Fibroblast of lung (primary cell): ENCODE data around the gene MEIOSIN. TPM values are rescaled to one million over a fixed set of nuclear protein-coding genes. Genes with fewer than 3 reads are reported as not detected.
"Not testable (repeated sequence)": the region's sequence is repeated elsewhere in the genome, so short reads cannot be mapped to it uniquely, and the experiment has no call there.

ENCODE experiments used
- DNase-seq, 2 donors: peaks; one replicate each; pipeline versions ENCODE4 v3.0.0 to v3.0.0-alpha.2; 2010; ENCODE audit warnings: low read depth in 2 of 2
- H2AFZ ChIP-seq: 2 replicates; pipeline ENCODE4 v1.5.1; 2012; ENCODE audit warnings: low read length, control low read depth, inconsistent platforms
- H3K27ac ChIP-seq: 2 replicates; pipeline ENCODE4 v1.5.1; 2011; ENCODE audit warnings: low read length, control low read depth; ENCODE audit not compliant: insufficient read depth
- H3K27me3 ChIP-seq: 2 replicates; pipeline ENCODE4 v1.5.1; 2011; ENCODE audit warnings: mild to moderate bottlenecking, low read length; ENCODE audit not compliant: control insufficient read depth, insufficient read depth
- H3K36me3 ChIP-seq: 2 replicates; pipeline ENCODE4 v1.5.1; 2011; ENCODE audit warnings: low read length; ENCODE audit not compliant: control insufficient read depth, insufficient read depth
- H3K4me1 ChIP-seq: 2 replicates; pipeline ENCODE4 v1.5.1; 2011; ENCODE audit warnings: low read length; ENCODE audit not compliant: control insufficient read depth, insufficient read depth; ENCODE audit errors: extremely low read depth
- H3K4me2 ChIP-seq: 2 replicates; pipeline ENCODE4 v1.5.1; 2011; ENCODE audit warnings: low read length, control low read depth; ENCODE audit not compliant: insufficient read depth; ENCODE audit errors: extremely low read depth
- H3K4me3 ChIP-seq, 4 experiments: fragments of 200-600 bp in 1 of 4; sonication (generic) in 1 of 4; replicated peaks in 1 of 4; 2 replicates each; pipeline ENCODE4 v1.5.1; 2011 to 2016; ENCODE audit warnings: low read length in 4 of 4, low read depth in 3 of 4, mild to moderate bottlenecking in 3 of 4, control low read depth in 2 of 4, inconsistent platforms in 1 of 4, mixed read lengths in 1 of 4; ENCODE audit not compliant: insufficient read depth in 1 of 4; ENCODE audit errors: control extremely low read depth in 1 of 4
- H3K79me2 ChIP-seq: 2 replicates; pipeline ENCODE4 v1.5.1; 2012; ENCODE audit warnings: mild to moderate bottlenecking, low read length, inconsistent platforms; ENCODE audit not compliant: control insufficient read depth, insufficient read depth
- H3K9ac ChIP-seq: 2 replicates; pipeline ENCODE4 v1.5.1; 2011; ENCODE audit warnings: mild to moderate bottlenecking, low read length, control low read depth; ENCODE audit not compliant: insufficient read depth
- H3K9me3 ChIP-seq: 2 replicates; pipeline ENCODE4 v1.5.1; 2012; ENCODE audit warnings: low read depth, low read length; ENCODE audit not compliant: control insufficient read depth, insufficient read depth
- H4K20me1 ChIP-seq: 2 replicates; pipeline ENCODE4 v1.5.1; 2011; ENCODE audit warnings: low read length; ENCODE audit not compliant: control insufficient read depth, insufficient read depth; ENCODE audit errors: extremely low read depth
- CTCF ChIP-seq, 2 donors: IDR thresholded peaks in 1 of 2; conservative IDR thresholded peaks in 1 of 2; 1 replicate in 1 of 2; 2 replicates in 1 of 2; pipeline ENCODE4 v1.5.1; 2011 to 2012; ENCODE audit warnings: low read length in 2 of 2, control low read depth in 1 of 2, inconsistent platforms in 1 of 2, low read depth in 1 of 2, mild to moderate bottlenecking in 1 of 2
- EZH2 ChIP-seq: IDR thresholded peaks from 2 replicates; pipeline ENCODE4 v1.5.1; 2012; ENCODE audit warnings: low read length, control low read depth, mild to moderate bottlenecking; ENCODE audit errors: missing control alignments
- polyA plus RNA-seq, 2 donors: library from polyadenylated mRNA; depleted of rRNA in 1 of 2; stranded (reverse) in 1 of 2; unstranded in 1 of 2; fragments of >200 nt; gene quantifications; 2 replicates each; pipeline ENCODE4 v1.2.1, GENCODE V29; 2011 to 2012; ENCODE audit warnings: missing spikeins in 1 of 2
- total RNA-seq: library from RNA; depleted of rRNA; stranded (reverse); fragments of >200 nt; gene quantifications from 2 replicates; pipeline ENCODE4 v1.2.1, GENCODE V29; 2014

Gene MEIOSIN
- total and polyA plus RNA-seq, 2 donors (not counting 1 experiment from before 2014, with no cell fraction given), result not detected

GRCh38 chr19:45717983-45718650 is 15.1 kb upstream of the MEIOSIN start:
- no peak for TF ChIP-seq CTCF (conservative IDR thresholded peaks at IDR 0.05 in 1 of 2, IDR thresholded peaks at IDR 0.05 in 1 of 2; ENCODE audit: low read depth in 1 of 2, low read length in 2 of 2)
- TF ChIP-seq EZH2, result no peak

DNA sequence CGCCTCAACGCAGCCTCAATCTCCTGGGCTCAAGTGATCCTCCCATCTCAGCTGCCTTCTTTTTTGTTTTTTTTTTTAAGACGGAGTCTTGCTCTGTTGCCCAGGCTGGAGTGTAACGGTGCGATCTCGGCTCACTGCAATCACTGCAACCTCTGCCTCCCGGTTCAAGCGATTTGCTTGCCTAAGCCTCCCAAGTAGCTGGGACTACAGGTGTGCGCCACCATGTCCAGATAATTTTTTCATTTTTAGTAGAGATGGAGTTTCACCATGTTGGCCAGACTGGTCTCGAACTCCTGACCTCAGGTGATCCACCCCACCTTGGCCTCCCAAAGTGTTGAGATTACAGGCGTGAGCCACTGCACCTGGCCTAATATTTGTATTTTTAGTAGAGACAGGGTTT is 13.2 kb upstream of the MEIOSIN start:
- not testable (repeated sequence) for H3K4me1 ChIP-seq, H3K4me2 ChIP-seq, H3K27me3 ChIP-seq, H3K36me3 ChIP-seq, DNase-seq, H3K27ac ChIP-seq, H3K9me3 ChIP-seq, H3K9ac ChIP-seq, H2AFZ ChIP-seq, H3K4me3 ChIP-seq, H4K20me1 ChIP-seq
- peaks cover 16% of the 10 kb centered on the region for H3K79me2 ChIP-seq

More at GRCh38 chr19:45717983-45718650, 15.1 kb upstream of the MEIOSIN start:
- Histone ChIP-seq H3K27me3 (no peaks in the 10 kb centered on the region), H3K4me3 (peak overlapping the region; percentile 39 to 97 (median 51)), H2AFZ (no peak overlapping the region), H4K20me1 (no peaks in the 10 kb centered on the region), H3K9me3 (no peaks in the 10 kb centered on the region), H3K36me3 (peaks cover 4% of the 10 kb centered on the region), H3K4me2 (peak overlapping the region; percentile 94), H3K79me2 (peaks cover 23% of the 10 kb centered on the region), H3K4me1 (peaks cover 8% of the 10 kb centered on the region), H3K27ac (peak overlapping the region; percentile 86), H3K9ac (peak overlapping the region; percentile 59)
- DNase-seq, result no peak

DNA sequence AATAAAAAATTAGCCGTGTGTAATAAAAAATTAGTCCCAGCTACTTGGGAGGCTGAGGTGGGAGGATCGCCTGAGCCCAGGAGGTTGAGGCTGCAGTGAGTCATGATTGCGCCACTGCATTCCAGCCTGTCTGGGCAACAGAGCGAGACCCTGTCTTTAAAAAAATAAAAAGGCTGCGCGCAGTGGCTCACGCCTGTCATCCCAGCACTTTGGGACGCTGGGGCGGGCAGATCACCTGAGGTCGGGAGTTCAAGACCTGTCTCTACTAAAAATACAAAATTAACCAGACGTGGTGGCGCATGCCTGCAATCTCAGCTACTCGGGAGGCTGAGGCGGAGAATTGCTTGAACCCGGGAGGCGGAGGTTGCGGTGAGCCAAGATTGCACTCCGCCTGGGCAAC is 4.6 kb upstream of the MEIOSIN start:
- H3K9ac ChIP-seq, H3K9me3 ChIP-seq, H3K4me2 ChIP-seq, H3K27me3 ChIP-seq, H3K4me3 ChIP-seq, DNase-seq, H3K27ac ChIP-seq, H4K20me1 ChIP-seq, H3K4me1 ChIP-seq, H3K36me3 ChIP-seq, H2AFZ ChIP-seq: not testable (repeated sequence)
- H3K79me2 ChIP-seq, result peaks cover 23% of the 10 kb centered on the region

DNA sequence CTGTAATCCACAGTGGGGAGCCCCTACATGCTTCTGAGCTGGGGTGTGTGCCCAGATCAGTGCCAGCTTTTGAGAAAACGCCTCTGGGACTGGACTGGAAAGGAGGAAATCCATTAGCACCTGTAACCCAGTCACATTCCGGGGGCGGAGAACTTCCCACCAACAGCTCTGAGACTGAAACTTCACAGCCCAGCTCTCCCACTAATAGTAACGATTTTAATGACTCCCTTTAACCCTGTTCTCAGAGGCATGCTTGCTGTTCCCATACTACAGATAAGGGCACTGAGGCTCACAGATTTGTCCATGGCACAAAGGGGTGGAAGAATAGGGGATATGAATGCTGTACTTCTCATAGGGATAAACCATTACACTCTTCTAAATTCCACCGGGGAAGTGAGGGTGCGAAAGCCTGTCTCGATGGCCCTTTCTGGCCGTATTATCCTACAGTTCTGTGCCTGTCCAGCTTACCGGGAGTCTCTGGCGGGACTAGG is 3.4 kb upstream of the MEIOSIN start:
- no peaks in the 10 kb centered on the region for H3K27me3 ChIP-seq
- no peaks in the 10 kb centered on the region for H3K9me3 ChIP-seq
- TF ChIP-seq EZH2, result no peak
- TF ChIP-seq CTCF (conservative IDR thresholded peaks at IDR 0.05 in 1 of 2, IDR thresholded peaks at IDR 0.05 in 1 of 2; ENCODE audit: low read depth in 1 of 2, low read length in 2 of 2), result no peak
- H2AFZ ChIP-seq, result no peak overlapping the region
- no peaks in the 10 kb centered on the region for H4K20me1 ChIP-seq
- H3K4me3 ChIP-seq, result peak overlapping the region; percentile 79 to 94 (median 86)
- H3K9ac ChIP-seq, result peak overlapping the region; percentile 76
- H3K4me1 ChIP-seq, result no peaks in the 10 kb centered on the region
- H3K79me2 ChIP-seq, result peaks cover 23% of the 10 kb centered on the region
- no peaks in the 10 kb centered on the region for H3K36me3 ChIP-seq
- no peak for DNase-seq
- peak overlapping the region; percentile 79 for H3K4me2 ChIP-seq
- H3K27ac ChIP-seq, result peak overlapping the region; percentile 56
